OCI-LY7 (cell line): ENCODE results near the gene NWD2. TPM values are rescaled to one million over a fixed set of nuclear protein-coding genes. Genes with fewer than 3 reads are reported as not detected.

Source experiments
- BruUV-seq: library from RNA; stranded (reverse); fragments of 400-500 nt; replicated peaks from 2 replicates; lab custom pipeline; 2021; lab: Mats Ljungman, UMichigan
- CTCF ChIA-PET: fragments of 300-600 bp; sonication (Branson Sonifier 250); formaldehyde crosslinking; loops from one replicate; lab custom pipeline; 2022; ENCODE audit warnings: antibody characterized with exemption; ENCODE audit not compliant: unreplicated experiment; lab: Charles Lee
- POLR2A ChIA-PET: fragments of 300-600 bp; sonication (Branson Sonifier 250); formaldehyde crosslinking; loops from one replicate; lab custom pipeline; 2022; ENCODE audit warnings: antibody characterized with exemption; lab: Charles Lee
- DNase-seq: peaks from one replicate; pipeline ENCODE4 v3.0.0-alpha.2; 2015; ENCODE audit warnings: low spot score
- H2AFZ ChIP-seq: fragments of 200-600 bp; sonication (generic), shearing (Covaris generic); 2 replicates; pipeline ENCODE4 v1.6.1; 2014; ENCODE audit warnings: mild to moderate bottlenecking, antibody characterized with exemption, low read length, moderate library complexity
- H3K27ac ChIP-seq: fragments of 200-600 bp; sonication (generic); 2 replicates; pipeline ENCODE4 v1.5.1; 2014; ENCODE audit warnings: mixed run types, low read depth, mild to moderate bottlenecking, moderate library complexity, low read length, inconsistent platforms; ENCODE audit not compliant: poor library complexity, severe bottlenecking
- H3K36me3 ChIP-seq: fragments of 200-600 bp; sonication (generic); 2 replicates; pipeline ENCODE4 v1.6.1; 2014; ENCODE audit warnings: mild to moderate bottlenecking, antibody characterized with exemption, low read length, moderate library complexity, mixed read lengths; ENCODE audit not compliant: insufficient read depth
- H3K4me1 ChIP-seq: fragments of 200-600 bp; sonication (generic); 2 replicates; pipeline ENCODE4 v1.5.1; 2014; ENCODE audit warnings: mild to moderate bottlenecking, low read length; ENCODE audit not compliant: insufficient read depth, poor library complexity, severe bottlenecking
- H3K4me2 ChIP-seq: fragments of 200-600 bp; sonication (generic); 2 replicates; pipeline ENCODE4 v1.6.1; 2014; ENCODE audit warnings: mild to moderate bottlenecking, low read length
- H3K4me3 ChIP-seq: fragments of 200-600 bp; sonication (generic); 2 replicates; pipeline ENCODE4 v1.5.1; 2014; ENCODE audit warnings: mild to moderate bottlenecking, low read depth, low read length; ENCODE audit not compliant: poor library complexity, severe bottlenecking
- H3K79me2 ChIP-seq: fragments of 200-600 bp; sonication (generic); 2 replicates; pipeline ENCODE4 v1.6.1; 2016; ENCODE audit warnings: low read depth, mild to moderate bottlenecking, low read length, moderate library complexity, mixed read lengths; ENCODE audit not compliant: insufficient read depth
- H3K9me2 ChIP-seq: fragments of 200-600 bp; sonication (generic); 2 replicates; pipeline ENCODE4 v1.6.1; 2016; ENCODE audit warnings: mild to moderate bottlenecking, low read length, mixed read lengths; ENCODE audit not compliant: insufficient read depth
- H3K9me3 ChIP-seq: fragments of 200-600 bp; sonication (generic); 2 replicates; pipeline ENCODE4 v1.6.1; 2014; ENCODE audit warnings: mild to moderate bottlenecking, mixed run types, low read length, mixed read lengths
- H4K20me1 ChIP-seq: fragments of 200-600 bp; sonication (generic); 2 replicates; pipeline ENCODE4 v1.6.1; 2014; ENCODE audit warnings: mild to moderate bottlenecking, antibody characterized with exemption, low read length, moderate library complexity, mixed read lengths; ENCODE audit not compliant: insufficient read depth
- CTCF ChIP-seq: fragments of 200-600 bp; sonication (generic); conservative IDR thresholded peaks from 2 replicates; pipeline ENCODE4 v1.5.1; 2014; ENCODE audit warnings: mild to moderate bottlenecking, antibody characterized with exemption, low read length, moderate library complexity, mixed read lengths
- EZH2phosphoT487 ChIP-seq: fragments of 200-600 bp; sonication (generic); IDR thresholded peaks from 2 replicates; pipeline ENCODE4 v1.6.1; 2018; ENCODE audit warnings: low read depth, borderline replicate concordance, mild to moderate bottlenecking, mixed run types, antibody characterized with exemption, low read length, moderate library complexity, mixed read lengths
- intact Hi-C: fragments of 100-400 bp; cut with micrococcal nuclease; formaldehyde crosslinking; loops from one replicate; pipeline ENCODE4 v1.10.0; 2022; ENCODE audit not compliant: unreplicated experiment
- total RNA-seq, 2 experiments: library from RNA; depleted of rRNA in 1 of 2; stranded (reverse); fragments of >200 nt in 1 of 2; shearing (Covaris generic) in 1 of 2; gene quantifications; 2 replicates each; pipeline ENCODE4 v1.2.3, GENCODE V29; 2014 to 2022

The NWD2 gene
- total RNA-seq, 2 experiments from 2014 or later: not detected

GRCh38 chr4:37224854-37225253 is 19.7 kb upstream of the NWD2 start:
- no peak overlapping the region for H3K4me2 ChIP-seq
- CTCF ChIA-PET: no interaction called here
- intact Hi-C loops: no loop called here

GRCh38 chr4:37225778-37226177 is 18.8 kb upstream of the NWD2 start:
- BruUV-seq: no TSS peak
- no peaks in the 10 kb centered on the region for H3K36me3 ChIP-seq
- H3K9me2 ChIP-seq: no peaks in the 10 kb centered on the region
- intact Hi-C loops: no loop called here
- no peaks in the 10 kb centered on the region for H3K79me2 ChIP-seq
- POLR2A ChIA-PET: interaction anchor here (0.6 kb wide), 1 partner anchor 1264 kb away, joined by 4 read pairs; no protein-coding TSS in a partner anchor
- no peak overlapping the region for H2AFZ ChIP-seq
- CTCF ChIA-PET: no interaction called here
- H3K9me3 ChIP-seq: no peaks in the 10 kb centered on the region
- H3K27ac ChIP-seq: no peak overlapping the region
- H3K4me2 ChIP-seq: no peak overlapping the region
- DNase-seq: no peak
- no peak for TF ChIP-seq CTCF
- TF ChIP-seq EZH2phosphoT487: no peak
- no peaks in the 10 kb centered on the region for H4K20me1 ChIP-seq
- H3K4me3 ChIP-seq: no peak overlapping the region
- no peaks in the 10 kb centered on the region for H3K4me1 ChIP-seq

More at GRCh38 chr4:37224854-37225253, 19.7 kb upstream of the NWD2 start:
- no TSS peak for BruUV-seq
- H3K9me3 ChIP-seq: no peaks in the 10 kb centered on the region
- no peaks in the 10 kb centered on the region for H3K4me1 ChIP-seq
- H3K27ac ChIP-seq: no peak overlapping the region
- H3K4me3 ChIP-seq: no peak overlapping the region
- H3K79me2 ChIP-seq: no peaks in the 10 kb centered on the region
- H2AFZ ChIP-seq: no peak overlapping the region
- no peaks in the 10 kb centered on the region for H4K20me1 ChIP-seq
- DNase-seq: no peak
- TF ChIP-seq CTCF (no peak), EZH2phosphoT487 (no peak)
- H3K36me3 ChIP-seq: no peaks in the 10 kb centered on the region
- no peaks in the 10 kb centered on the region for H3K9me2 ChIP-seq
- POLR2A ChIA-PET: interaction anchor here (0.8 kb wide), 1 partner anchor 117 kb away, joined by 3 read pairs; no protein-coding TSS in a partner anchor

- Histone ChIP-seq H3K4me2 (no peak overlapping the region), H3K9me3 (no peaks in the 10 kb centered on the region), H4K20me1 (no peaks in the 10 kb centered on the region), H3K9me2 (no peaks in the 10 kb centered on the region), H3K4me1 (no peaks in the 10 kb centered on the region), H3K27ac (no peak overlapping the region), H3K4me3 (no peak overlapping the region), H3K36me3 (no peaks in the 10 kb centered on the region), H2AFZ (no peak overlapping the region), H3K79me2 (no peaks in the 10 kb centered on the region)
- intact Hi-C loops: no loop called here
- TF ChIP-seq EZH2phosphoT487: no peak
- no peak for TF ChIP-seq CTCF
- DNase-seq: no peak
- CTCF ChIA-PET: no interaction called here
- POLR2A ChIA-PET: no interaction called here
- BruUV-seq: no TSS peak
These were observed 12.2 kb upstream of the NWD2 start for GRCh38 chr4:37232315-37232714.
